DMS 273 (cell line): ENCODE data around the gene ATP5F1E.
"Not testable (repeated sequence)": the region's sequence is repeated elsewhere in the genome, so short reads cannot be mapped to it uniquely, and the experiment has no call there.

ENCODE experiments used
- DNase-seq: peaks from one replicate; lab custom pipeline; 2025; ENCODE audit not compliant: unreplicated experiment; lab: John Stamatoyannopoulos, UW

Gene ATP5F1E

DNA sequence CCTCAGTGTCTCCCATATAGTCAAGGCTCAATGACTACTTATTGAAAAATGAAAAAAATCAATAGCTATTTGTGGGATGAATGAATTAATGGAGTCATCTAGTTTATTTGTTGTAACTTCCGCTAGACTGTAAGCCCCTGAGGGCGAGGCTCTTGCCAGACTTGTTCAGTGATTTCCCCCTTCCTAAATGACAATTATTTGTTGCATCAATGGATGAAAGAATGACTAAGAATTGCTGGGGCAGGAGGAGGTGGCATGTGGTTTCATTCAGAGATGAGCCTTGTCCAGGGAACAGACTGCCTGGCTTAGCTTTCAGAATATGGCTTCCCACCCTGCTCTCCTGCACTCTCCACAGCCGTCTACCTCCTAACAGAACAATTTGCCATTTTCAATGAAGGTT lies 11.6 kb upstream of the ATP5F1E start:
- DNase-seq = peak; percentile 14

DNA sequence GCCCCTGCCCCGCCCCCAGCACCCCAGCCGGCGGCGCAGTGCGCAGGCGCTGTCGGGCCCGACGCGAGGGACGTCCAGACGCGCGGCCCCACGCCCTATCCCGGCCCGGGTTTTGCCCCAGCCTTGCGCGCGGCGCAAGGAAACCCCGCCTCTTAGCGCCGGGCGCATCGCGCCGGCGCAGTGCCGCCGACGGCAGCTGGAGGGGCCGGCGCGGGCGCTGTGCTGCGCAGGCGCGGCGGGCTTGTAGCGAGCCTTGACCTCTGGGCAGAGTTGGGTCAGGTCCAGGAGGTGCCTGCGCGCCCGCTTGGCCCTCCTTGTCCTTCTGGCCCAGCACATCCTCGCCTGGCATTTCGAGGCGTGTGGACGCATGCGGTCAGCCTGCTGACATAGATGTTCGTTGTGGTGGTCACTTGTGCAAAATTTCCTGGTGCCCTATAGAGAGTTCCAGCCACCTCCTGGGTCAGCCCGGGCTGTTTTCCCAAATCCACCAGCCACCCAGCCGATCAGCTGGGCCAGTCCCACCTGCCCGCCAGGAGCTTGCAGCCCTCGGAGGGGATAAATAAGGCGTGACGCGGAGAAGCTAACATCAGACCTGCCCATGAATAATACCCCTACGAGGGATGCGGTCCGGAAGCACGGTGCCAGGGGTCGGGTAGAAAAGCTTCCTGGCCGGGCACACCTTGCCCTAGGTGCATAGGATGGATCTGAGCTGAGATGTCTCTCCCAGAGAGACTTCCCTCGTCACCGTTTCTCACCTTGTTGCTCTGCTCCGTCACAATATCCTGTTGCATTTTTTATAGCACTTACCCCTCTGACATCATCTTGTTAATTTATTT lies 10.9 kb upstream of the ATP5F1E start:
- DNase-seq = peak; percentile 97

DNA sequence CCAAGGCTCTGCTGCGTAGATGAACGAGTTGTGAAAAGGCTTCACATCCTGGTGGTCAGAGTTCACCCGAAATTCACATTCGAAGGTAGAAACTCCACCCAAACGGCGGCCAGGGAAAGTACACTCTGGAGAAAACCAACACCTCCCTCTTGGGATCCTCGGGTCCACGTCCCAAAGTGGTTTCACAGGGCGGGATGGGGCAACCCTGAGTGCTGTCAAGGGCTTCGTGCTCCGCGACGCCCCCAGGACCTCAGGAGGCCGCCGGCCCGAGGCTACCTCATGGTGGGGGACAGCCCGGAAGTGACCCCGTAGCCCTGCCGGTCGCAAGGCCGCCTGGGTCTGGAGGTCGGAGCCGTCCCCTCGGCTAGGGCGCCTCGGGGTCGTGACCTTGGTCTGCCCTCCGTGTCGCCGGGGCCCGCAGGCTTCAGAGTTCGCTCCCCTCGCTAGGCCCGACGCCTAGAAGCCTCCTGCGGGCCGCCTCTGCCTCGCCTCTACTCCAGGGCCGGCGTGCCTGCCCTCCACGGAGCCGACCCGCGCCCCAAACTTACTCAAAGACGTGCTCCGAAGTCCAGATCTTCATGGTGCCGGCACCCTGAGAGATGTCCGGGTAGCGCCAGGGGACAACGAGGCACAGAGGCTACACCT lies 10.1 kb upstream of the ATP5F1E start, which contains the start of gene PRELID3B:
Gene PRELID3B (minus strand): TSS at position 636 of the 645 bp plus-strand sequence. CDS start 56 bp downstream, at position 580.
- peak; percentile 59 for DNase-seq

DNA sequence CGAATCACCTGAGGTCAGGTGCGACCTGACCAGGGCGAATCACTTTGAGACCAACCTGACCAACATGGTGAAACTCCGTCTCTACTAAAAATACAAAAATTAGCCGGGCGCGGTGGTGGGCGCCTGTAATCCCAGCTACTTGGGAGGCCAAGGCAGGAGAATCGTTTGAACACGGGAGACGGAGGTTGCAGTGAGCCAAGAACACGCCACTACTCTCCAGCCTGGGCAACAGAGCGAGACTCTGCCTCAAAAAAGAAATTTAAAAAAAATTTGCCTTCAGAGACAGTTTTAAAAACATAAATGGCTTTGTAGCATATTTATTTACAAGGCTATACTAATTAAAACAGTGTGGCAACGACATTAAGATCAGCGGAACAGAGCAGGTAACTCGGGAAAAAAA lies 9.4 kb upstream of the ATP5F1E start:
- not testable (repeated sequence) for DNase-seq

DNA sequence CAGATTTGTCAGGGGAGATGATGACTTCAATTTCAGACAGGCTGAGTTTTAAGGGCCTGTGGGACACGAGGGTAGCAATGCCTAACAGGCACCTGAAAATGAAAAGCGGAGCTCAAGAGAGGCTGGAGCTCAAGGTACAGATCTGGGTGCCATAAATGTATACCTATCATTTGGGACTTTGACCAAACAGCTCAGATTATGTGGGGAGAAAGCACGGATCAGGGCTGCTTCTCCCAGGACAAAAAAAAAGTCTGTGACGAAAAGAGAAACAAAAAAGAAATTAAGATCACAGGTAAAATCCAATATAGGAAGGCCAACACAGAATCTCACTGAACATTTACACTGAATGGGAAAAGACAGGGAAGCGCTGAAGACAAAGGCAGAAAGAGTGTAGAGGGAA lies 8.5 kb upstream of the ATP5F1E start:
- no peak for DNase-seq

DNA sequence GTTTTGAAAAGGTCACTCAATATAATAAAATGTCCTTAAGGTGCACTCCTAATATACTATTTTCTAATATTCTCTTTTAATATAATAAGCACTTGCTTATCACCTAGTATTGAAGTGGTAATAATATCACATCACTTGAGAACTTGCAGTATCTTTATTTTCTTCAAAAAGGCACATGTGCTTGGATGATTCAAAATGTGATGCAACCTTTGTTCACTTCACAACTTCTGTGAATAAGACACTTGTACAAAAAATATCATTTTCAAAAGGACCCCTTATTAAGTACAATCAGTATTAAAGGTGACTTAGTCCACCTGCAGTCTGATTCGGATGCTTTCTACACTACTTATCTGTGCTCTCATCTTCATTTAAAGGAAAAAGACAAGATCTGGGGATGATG lies 7.1 kb upstream of the ATP5F1E start:
- no peak for DNase-seq

DNA sequence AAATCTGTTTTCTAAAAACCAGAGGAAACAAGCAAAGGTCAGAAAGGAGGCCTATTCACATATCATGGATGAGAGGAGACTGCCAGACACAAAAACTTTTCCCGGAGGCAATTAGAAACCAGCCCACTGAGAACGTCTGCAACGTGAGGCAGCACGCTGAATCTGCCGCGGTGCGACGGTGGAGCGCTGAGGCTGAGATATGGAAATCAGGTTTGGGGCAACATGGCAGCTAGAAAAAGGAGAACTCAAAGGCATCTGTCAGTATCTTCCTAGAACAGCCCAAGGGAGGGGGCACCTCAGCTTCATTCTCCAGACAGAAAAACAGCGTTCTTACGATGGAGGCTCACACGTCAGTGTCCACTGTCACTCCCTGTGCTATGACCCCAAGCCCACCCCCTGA lies 5.3 kb upstream of the ATP5F1E start:
- DNase-seq = no peak

DNA sequence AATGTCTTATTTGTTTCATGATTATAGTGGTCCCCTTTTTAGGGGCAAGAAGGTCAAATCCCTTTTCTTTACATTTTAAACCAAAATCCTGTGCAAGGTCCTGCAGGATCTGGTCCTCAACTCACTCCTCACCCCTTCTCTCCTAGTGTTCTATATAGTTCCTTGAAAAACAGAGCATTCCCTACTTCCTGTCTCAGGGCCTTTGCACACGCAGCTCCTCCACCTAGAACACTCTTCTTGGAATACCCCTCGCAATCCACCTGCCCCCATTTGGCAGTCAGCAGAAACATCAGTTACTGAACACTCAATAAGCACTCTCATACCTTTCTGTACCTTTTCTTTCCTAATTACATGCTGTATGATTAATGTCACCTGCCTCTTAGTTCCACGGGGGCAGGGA lies 3.2 kb upstream of the ATP5F1E start:
- no peak for DNase-seq

DNA sequence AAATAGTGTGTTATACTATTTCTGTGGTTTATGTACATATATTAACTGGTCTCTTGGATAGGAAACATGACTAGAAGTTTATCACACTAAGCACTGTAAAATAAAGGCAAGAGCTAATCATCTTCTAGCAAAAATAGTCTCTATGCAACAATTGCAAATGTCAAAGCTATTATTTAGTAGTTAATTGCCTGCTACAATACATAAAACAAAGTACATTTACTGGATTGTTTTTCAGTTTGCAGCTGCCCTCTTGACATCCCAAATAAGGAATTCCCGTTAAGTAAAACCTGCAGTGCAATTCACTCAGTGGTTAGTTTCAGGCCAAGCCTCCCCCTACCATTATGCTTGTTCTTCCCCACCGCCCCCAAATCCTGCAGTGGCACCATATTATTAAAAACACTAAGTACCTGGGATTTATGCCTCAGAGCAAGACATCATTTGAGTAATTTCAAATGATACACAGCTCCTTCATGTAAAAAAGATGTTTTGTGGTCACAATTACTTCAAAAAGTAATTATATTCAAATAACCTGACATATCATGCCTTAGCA lies 1.6 kb upstream of the ATP5F1E start:
- no peak for DNase-seq

DNA sequence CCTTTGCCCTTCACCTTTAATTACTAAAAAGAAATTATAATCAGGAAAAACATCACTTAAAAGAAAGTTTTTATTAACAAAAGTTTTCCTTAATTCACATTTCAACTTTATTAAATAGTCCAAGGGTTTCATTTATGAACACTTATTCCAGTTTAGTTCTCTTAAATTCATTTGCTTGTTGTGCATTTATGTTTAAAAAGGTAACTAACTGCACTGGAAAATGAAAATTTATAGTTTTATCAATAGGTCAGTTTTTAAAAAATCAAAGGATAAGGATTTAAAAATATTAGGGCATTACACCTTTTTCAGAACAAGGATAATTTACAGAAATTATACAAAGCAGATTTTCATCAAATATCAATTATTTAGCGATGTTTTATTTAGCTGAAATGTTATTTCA lies 958 bp upstream of the ATP5F1E start:
- DNase-seq = no peak

DNA sequence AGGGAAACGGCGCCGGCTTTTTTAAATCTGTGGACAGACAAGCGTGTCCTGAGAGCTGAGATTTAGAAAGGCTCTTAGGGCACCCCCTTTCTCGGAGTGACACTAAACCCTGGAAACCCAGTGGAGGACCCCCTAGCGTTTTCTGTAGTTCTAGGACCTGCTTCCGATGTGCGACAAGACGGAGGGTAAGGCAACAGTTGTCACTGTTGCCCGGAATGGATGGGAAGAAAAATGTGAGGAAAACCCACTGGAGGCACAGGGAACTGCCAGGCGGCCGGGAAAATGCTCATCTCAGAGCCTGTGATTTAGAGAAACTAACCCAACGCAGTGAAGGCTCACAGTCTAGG lies 551 bp upstream of the ATP5F1E start:
- DNase-seq = peak; percentile 91

DNA sequence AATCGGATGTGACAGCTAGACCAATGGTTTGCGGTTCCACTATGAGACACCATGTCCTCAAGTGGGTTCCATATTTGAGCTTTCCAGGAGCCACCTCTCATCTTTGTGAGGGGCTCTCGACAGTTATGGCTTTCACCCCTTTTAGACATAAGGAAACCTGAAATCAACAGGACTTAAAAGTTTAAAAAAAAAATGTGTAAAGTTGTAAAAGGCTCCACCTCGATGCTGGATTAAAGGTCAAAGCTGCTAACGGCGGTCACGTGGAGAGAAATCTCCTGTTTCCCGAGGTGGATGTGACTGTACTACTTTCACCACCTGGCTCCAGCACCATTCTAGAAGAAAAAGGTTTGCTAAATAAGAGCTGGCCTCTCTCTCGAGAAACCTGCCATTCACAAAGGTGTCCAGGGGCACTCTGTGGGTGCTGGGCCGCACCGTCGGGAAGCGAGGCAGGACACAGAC lies 542 bp downstream of the ATP5F1E start:
- DNase-seq = peak; percentile 49

DNA sequence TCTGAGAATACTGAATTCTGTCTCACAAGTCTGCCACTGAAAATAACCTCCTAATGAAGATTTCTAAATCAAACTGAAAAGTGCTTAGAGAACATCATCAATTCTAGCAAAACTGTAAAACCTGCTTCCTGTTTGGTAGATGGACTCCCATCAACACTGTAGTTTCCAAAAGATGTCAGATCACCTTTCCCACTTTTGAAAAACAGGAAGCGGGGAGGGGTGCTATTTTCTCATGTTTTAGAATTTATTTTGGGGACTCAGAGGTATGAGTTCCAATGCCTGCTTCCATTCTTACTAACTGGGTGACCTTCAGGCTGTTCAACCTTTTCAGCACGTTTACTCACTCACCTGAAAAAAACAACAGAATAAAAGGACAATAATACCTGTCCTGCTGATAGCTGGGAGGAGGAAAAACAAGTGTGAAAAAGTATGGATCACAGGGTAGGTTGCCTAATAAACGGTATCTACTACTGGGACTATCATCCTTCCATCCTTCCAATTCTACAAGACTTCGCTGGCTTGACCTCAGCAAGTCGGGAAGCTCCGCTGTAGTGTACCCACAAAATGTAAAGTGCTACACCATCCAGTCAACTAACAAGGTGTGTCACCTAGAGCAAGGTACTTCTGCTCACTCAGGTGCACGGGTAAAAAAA lies 1.1 kb downstream of the ATP5F1E start:
- no peak for DNase-seq

DNA sequence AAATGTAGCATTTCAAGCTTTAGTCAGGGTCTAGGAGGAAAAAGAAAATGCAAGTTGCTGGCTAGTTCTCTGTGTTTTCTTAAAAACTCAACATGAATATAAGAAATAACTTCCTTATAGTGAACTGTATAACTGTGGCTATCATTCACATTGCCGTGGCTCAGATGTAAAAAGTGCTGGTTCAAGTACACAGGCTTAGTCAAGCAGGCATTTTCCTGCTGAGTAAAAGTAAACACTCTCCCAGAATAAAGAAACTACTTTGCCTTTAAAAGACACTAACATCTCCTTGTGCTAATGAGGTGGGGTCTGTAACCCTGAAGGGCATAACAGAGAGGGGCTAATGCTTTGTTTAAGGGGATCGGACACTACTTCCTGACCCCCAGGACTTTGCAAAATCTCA lies 3.3 kb downstream of the ATP5F1E start:
- no peak for DNase-seq

DNA sequence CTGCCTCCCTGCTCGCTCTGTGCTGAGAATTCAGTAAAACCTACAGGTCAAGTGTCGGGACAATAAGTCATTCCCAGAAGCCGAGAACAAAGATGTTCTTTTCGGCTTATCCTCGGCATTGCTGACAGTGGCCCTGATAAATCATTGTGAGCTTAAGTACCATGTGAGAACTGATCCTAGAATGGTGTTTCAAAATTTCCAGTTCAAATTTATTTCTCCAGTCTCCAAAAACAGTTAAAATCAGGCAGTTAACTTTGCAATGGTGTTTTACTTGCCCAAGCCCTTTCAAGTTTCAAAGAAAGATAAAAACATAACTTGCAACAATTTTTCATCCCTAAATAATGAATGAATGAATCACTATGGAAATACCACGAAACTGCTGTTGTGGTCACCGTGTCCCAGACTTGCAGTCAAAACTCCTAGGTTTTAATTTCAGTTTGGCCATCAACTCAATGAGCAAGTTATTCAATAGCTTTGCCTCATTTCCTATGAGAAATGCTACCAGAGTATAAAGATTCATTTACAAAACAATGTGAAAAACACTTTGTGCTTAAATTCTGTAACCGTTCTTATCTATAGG lies 4.3 kb downstream of the ATP5F1E start:
- DNase-seq = no peak

DNA sequence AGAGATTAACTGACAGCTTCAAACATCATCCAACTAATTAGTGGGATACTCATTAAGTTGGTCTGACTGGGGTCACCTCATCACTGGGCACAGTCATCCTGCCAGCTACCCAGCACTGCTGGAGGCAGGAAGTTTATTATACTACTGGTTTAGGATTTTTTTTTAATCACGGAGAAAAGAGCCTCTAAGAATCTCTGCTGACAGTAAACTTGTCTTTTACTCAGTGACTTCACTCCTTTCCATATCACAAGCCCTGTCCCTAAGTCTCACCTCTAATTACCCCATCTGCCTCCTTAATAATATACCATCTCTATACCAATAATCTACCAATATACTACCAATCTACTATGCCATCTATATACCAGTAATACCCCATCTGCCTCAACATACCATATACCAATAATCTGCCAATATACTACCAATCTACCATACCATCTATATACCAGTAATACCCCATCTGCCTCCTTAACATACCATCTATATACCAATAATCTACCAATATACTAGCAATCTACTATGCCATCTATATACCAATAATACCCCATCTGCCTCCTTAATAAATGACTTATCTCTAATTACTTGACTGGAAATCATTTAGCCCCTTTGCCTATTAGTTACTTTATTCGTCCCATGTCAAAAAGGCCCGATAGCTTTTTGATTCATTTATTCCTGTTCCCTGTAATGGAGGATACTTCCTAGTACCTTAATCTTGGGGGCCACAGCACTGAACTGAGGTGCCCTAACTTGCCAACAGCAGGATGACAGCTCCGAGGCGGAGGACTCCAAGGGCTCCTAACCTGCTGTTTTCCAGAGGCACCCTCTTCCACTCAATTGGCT lies 5.0 kb downstream of the ATP5F1E start:
- DNase-seq = no peak

DNA sequence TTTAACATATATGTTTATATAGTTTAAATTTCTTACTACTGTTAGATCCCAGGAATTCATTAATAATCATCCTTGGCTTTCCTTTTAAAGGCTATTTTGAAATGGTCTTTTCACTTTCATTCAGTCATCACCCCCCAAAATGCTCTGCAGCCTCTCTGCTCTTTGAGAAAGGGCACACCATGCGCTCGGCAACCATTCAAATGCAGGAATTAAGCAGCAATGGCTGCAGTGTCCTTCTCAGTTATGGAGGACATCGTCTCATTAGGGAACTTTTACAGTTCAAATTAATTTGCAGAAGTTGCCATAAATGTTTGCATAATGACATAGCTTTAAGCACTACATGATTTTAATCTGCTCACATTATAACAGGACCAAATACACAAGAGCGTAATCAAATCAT lies 6.6 kb downstream of the ATP5F1E start:
- no peak for DNase-seq

DNA sequence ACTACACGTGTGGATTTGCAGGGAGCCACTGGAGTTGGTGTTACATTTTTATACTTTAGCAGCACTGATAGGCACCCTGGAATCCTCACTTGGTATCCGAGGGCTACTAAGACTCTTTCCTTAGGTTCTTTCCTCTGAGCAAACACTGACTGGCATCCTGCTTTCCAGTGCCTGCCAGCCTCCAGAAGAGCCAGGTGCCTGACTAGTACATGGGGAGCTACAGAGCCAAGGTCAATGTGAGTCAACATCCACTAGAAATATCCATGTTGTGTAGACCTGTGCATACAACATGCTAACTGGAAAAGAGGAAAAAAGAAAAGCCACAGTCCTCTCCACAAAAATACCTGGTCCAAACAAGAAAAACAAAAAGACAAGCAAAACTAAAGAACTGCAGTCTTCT lies 7.0 kb downstream of the ATP5F1E start:
- DNase-seq = no peak

DNA sequence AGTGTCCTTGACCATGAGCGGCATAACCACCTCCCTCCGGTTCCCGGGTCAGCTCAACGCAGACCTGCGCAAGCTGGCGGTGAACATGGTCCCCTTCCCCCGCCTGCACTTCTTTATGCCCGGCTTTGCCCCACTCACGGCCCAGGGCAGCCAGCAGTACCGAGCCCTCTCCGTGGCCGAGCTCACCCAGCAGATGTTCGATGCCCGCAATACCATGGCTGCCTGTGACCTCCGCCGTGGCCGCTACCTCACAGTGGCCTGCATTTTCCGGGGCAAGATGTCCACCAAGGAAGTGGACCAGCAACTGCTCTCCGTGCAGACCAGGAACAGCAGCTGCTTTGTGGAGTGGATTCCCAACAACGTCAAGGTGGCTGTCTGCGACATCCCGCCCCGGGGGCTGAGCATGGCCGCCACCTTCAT lies 8.0 kb downstream of the ATP5F1E start:
- no peak for DNase-seq

DNA sequence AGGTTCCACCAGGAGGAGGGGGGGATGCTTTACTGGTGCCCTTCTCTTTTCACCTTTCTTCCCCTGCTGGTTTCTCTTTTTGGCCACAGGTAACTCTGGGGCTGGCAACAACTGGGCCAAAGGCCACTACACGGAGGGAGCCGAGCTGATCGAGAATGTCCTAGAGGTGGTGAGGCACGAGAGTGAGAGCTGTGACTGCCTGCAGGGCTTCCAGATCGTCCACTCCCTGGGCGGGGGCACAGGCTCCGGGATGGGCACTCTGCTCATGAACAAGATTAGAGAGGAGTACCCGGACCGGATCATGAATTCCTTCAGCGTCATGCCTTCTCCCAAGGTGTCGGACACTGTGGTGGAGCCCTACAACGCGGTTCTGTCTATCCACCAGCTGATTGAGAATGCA lies 8.5 kb downstream of the ATP5F1E start:
- no peak for DNase-seq
